ENCODE data around the gene SLC25A23.

- TF ChIP-seq CTCF (IDR thresholded peaks at IDR 0.05) (no peak), POLR2A (IDR thresholded peaks at IDR 0.05) (no peak)
Observed at GRCh38 chr19:6392221-6393073, 67.1 kb downstream of the SLC25A23 start.

All from ovary (tissue), 3 donors.